ENCODE measurements around the gene SDS.

The SDS gene, protein sequence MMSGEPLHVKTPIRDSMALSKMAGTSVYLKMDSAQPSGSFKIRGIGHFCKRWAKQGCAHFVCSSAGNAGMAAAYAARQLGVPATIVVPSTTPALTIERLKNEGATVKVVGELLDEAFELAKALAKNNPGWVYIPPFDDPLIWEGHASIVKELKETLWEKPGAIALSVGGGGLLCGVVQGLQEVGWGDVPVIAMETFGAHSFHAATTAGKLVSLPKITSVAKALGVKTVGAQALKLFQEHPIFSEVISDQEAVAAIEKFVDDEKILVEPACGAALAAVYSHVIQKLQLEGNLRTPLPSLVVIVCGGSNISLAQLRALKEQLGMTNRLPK

GRCh38 chr12:113403435-113404415 is at the start of gene SDS:
SDS (minus strand) TSS chr12:113403887; CDS start chr12:113399708, 4,179 bp downstream.
- no peak within 1 kb of the TSS for H3K4me3 ChIP-seq (ENCODE audit: low read depth, low read length)
- TF ChIP-seq, protein P1, sequence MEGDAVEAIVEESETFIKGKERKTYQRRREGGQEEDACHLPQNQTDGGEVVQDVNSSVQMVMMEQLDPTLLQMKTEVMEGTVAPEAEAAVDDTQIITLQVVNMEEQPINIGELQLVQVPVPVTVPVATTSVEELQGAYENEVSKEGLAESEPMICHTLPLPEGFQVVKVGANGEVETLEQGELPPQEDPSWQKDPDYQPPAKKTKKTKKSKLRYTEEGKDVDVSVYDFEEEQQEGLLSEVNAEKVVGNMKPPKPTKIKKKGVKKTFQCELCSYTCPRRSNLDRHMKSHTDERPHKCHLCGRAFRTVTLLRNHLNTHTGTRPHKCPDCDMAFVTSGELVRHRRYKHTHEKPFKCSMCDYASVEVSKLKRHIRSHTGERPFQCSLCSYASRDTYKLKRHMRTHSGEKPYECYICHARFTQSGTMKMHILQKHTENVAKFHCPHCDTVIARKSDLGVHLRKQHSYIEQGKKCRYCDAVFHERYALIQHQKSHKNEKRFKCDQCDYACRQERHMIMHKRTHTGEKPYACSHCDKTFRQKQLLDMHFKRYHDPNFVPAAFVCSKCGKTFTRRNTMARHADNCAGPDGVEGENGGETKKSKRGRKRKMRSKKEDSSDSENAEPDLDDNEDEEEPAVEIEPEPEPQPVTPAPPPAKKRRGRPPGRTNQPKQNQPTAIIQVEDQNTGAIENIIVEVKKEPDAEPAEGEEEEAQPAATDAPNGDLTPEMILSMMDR (IDR thresholded peaks at IDR 0.05; ENCODE audit: borderline replicate concordance, insufficient read depth, low read depth, low read length), result no peak

- TF ChIP-seq, protein P1 (IDR thresholded peaks at IDR 0.05; ENCODE audit: borderline replicate concordance, insufficient read depth, low read depth, low read length), result no peak
- H3K4me3 ChIP-seq (ENCODE audit: low read depth, low read length), result no peak overlapping the region
Measured at GRCh38 chr12:113453330-113453729, 49.6 kb upstream of the SDS start.

DNA sequence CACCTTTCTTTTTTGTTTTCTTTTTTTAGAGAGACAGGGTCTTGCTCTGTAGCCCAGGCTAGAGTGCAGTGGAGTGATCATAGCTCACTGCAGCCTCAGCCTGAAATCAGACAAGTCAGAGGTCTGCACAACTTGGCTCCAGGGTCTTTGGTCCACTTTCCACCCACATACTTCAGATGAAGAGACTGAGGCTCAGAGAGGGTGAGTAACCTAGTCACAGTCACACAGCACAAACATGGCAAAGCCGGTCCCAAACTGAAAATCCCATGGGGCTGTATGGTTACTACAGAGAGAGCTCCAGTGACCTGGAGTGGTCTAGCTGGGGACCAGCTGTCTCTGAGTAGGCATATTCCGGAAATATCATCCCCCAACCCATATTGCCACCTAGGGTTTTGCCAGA is 48.8 kb upstream of the SDS start:
- H3K4me3 ChIP-seq (ENCODE audit: low read depth, low read length), result no peak overlapping the region
- TF ChIP-seq, protein P1 (IDR thresholded peaks at IDR 0.05; ENCODE audit: borderline replicate concordance, insufficient read depth, low read depth, low read length), result no peak

DNA sequence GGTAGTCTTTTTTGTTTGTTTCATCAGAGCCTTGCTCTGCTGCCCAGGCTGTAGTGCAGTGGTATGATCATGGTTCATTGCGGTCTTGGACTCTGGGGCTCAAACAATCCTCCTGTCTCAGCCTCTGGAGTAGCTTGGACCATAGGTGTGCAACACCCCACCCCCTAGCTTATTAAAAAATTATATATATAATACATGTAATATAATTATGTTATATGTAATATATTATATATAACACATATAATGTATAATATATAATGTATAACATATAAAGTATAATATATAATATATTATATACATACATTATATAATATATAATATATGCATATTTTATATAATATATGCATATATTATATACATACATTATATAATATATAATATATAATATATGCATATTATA is 46.2 kb upstream of the SDS start:
- TF ChIP-seq, protein P1 (IDR thresholded peaks at IDR 0.05; ENCODE audit: borderline replicate concordance, insufficient read depth, low read depth, low read length), result no peak

GRCh38 chr12:113449299-113449698 is 45.6 kb upstream of the SDS start:
- TF ChIP-seq, protein P1 (IDR thresholded peaks at IDR 0.05; ENCODE audit: borderline replicate concordance, insufficient read depth, low read depth, low read length), result no peak
- no peak overlapping the region for H3K4me3 ChIP-seq (ENCODE audit: low read depth, low read length)

More for the DNA sequence above, 46.2 kb upstream of the SDS start:
- H3K4me3 ChIP-seq (ENCODE audit: low read depth, low read length), result no peak overlapping the region

DNA sequence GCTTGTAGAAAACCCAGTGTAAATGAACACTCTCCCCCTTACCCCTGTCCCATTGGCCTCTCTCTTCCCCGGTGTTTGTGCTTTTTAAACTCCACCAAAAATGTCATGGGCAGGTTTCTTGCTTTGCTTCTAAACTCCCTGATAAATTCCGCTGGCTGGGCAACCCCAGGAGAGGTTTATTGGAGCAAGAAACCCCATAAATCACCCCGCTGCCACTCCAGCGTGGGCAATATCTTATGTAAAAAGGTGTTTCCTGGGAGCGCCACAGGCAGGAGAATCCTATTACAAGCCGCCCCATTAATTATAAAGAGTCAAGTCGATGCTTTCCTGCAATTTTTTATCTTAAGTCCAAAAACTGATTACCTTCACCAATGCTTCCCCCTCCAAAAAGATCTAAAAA is 45.2 kb upstream of the SDS start:
- TF ChIP-seq, protein P1 (IDR thresholded peaks at IDR 0.05; ENCODE audit: borderline replicate concordance, insufficient read depth, low read depth, low read length), result no peak
- no peak overlapping the region for H3K4me3 ChIP-seq (ENCODE audit: low read depth, low read length)
